Colon (tissue), 2 donors: ENCODE measurements around the gene TLR6.
"Not testable (repeated sequence)": the region's sequence is repeated elsewhere in the genome, so short reads cannot be mapped to it uniquely, and the experiment has no call there.

Source experiments
- FAIRE-seq: peaks from 2 replicates; lab custom pipeline; 2012; peaks lifted over from hg19 to GRCh38; lab: Jason Lieb, UNC
- donor health status: control.
- donor health status: control.

TLR6 gene

DNA sequence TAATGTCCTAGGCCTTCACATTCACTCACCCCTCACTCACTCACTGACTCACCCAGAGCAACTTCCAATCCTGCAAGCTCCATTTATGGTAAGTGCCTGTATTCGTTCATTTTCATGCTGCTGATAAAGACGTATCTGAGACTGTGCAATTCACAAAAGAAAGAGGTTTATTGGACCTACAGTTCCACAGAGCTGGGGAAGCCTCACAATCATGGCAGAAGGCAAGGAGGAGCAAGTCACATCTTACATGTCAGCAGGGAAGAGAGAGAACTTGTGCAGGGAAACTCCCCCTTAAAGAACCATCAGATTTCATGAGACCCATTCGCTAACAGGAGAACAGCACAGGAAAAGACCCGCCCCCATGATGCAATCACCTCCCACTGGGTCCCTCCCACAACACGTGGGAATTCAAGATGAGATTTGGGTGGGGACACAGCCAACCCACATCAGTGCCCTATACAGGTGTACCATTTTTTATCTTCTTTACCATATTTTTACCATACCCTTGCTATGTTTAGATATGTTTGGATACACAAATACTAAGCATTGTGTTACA is 33.8 kb downstream of the TLR6 start:
- no peak for FAIRE-seq

DNA sequence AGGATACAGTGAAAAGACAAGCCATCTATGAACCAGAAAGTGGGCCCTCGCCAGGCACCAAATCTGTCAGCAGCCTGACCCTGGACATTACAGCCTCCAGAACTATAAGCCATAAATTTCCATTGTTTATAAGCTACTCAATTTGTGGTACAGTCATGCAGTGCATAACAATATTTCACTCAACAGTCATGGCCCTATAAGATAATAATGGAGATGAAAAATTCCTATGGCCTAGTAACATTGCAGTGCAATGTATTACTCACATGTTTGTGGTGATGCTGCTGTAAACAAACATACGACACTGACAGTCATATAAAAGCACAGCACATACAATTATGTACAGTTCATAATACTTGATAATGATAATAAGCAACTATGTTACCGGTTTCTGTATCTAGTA is 34.9 kb downstream of the TLR6 start:
- no peak for FAIRE-seq

DNA sequence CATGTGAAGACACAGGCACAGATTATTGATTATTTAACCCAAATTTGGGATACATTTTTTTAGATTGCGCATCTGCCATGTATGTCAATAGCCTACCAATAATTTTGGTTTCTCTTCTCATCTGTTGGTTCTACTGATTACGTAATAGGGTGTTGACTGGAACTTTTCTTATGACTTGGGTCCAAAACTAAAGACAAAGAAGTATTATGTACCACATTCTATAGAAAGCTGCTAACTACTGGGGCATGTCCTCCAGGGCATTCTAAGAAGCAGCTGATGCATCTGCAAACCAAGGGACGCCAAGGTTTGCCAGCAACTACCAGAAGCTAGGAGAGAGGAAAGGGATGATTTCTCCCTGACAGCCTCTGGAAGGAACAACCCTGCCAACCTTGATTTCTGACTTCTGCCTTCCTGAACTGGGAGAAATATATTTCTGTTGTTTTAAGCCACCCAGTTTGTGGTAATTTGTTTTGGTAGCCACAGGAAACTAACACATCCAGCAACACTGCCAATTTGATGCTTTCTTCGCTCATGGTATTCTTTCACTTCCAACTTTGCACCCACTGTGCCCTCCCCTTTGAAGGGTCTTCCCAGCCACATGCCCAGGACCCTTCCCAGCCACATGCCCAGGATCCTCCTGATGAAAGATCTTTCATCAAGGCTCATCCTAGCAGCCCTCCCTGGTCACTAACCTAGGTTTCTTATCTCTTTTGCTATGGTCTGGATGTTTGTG is 36.1 kb downstream of the TLR6 start:
- no peak for FAIRE-seq

DNA sequence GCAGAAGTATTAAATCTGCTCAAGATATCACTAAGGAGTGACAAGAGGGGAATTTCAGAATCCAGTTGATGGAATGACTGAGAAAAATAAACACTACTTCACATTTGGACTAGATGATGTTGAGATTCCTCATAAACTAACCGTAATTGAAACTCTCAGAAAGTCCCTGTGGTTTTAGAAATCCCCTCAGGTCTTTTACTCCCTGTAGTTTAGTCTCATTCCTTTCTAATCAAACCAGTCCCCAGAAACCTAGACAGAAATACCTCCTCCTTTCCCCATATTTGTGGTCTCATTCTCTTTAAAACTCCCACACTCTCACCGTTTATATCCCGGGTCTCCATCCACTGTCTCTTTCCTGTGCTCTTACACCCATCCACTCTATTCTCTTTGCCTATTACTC is 37.0 kb downstream of the TLR6 start:
- FAIRE-seq: no peak

DNA sequence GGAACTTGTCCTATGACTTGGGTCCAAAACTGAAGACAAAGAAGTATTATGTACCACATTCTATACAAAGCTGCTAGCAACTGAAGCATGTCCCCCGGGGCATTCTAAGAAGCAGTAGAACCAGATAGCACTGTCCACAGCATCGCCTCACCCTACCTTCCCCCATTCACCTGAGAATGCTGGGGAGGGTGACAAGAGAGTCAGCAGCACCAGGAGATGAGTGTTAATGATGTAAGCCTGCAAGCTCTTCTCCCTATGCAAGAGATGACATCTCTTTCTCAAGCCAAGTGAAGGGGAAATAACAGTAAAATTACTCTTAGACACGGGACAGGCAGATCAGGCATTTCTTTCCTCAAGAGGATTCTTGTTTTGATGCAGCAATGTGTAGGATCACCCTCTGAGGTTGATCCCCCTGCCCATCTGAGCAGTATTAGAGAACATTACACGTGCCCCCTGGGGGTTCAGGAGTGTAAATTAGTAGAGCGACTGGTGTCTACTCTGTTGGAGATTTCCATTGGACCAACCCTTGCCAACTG is 38.1 kb downstream of the TLR6 start:
- no peak for FAIRE-seq

DNA sequence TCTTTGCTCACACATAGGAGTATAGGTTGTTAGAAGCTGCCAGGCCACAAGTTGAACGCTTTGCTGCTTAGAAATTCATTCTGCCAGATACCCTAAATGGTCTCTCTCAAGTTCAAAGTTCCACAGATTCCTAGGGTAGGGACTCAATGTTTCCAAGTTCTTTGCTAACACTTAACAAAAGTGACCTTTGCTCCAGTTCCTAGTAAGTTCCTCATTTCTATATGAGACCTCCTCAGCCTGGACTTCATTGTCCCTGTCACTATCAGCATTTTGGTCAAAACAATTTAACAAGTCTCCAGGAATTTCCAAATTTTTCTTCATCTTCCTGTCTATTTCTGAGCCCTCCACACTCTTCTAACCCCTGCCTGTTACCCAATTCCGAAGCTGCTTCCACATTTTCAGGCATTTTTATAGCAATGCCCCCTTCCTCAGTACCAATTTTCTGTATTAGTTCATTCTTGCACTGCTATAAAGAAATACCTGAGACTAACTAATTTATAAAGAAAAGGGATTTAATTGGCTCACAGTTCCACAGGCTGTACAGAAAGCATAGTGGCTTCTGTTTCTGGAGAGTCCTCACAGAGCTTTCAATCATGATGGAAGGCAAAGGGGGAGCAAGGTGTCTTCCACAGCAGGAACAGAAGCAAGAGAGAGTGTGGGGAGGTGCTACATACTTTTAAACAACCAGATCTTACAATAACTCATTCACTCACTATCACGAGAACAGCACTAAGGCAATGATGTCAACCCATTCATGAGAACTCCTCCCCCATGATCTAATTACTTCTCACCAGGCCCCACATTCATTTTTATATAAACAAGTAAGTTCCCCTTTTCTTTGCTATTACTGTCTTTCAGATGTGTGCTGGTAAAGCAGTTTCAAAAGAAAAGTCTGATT is 40.5 kb downstream of the TLR6 start:
- no peak for FAIRE-seq

DNA sequence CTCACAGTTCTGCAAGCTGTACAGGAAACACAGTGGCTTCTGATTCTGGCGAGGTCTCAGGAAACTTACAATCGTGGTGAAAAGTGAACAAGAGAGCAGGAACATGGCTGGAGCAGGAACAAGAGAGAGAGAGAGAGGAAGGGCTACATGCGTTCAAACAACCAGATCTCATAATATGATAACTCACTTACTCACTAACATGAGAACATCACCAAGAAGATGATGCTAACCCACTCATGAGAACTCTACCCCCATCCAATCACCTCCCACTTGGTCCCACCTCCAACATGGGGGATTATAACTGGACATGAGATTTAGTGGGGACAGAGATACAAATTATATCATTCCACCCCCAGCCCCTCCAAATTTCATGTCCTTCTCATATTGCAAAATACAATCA is 42.2 kb downstream of the TLR6 start:
- no peak for FAIRE-seq

DNA sequence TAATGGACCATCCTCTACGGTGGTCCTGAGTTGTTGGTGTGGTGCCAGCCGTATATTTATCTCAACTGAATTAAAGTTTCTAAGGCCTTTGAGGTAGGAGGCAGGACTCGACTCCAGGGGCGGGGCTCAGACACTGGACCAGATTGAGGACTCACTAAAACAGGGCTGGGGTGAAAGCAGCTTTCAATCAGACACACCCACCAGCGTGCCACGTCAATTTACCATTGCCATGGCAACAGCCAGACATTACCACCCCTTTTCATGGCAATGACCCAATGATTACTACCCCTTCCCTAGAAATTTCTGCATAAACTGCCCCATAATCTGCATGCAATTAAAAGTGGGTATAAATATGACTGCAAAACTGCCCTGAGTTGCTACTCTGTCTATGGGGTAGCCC is 45.3 kb downstream of the TLR6 start:
- no peak for FAIRE-seq

DNA sequence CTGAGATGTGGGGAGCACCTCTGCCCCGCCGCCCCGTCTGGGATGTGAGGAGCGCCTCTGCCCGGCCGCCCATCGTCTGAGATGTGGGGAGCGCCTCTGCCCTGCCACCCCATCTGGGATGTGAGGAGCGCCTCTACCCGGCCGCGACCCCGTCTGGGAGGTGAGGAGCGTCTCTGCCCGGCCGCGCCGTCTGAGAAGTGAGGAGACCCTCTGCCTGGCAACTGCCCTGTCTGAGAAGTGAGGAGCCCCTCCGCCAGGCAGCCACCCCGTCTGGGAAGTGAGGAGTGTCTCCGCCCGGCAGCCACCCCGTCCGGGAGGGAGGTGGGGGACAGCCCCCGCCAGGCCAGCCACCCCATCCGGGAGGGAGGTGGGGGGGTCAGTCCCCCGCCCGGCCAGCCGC is 49.2 kb downstream of the TLR6 start:
- not testable (repeated sequence) for FAIRE-seq

DNA sequence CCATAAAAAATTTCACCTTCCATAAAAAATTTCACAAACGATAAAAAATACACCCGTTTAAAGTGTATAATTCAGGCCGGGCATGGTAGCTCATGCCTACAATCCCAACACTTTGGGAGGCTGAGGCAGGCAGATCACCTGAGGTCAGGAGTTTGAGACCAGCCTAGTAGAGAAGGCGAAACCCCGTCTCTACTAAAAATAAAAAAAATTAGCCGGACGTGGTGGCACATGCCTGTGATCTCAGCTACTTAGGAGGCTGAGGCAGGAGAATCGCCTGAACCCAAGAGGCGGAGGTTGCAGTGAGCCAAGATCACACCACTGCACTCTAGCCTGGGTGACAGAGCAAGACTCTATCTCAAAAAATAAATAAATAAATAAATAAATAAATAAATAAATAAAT is 50.4 kb downstream of the TLR6 start:
- not testable (repeated sequence) for FAIRE-seq

DNA sequence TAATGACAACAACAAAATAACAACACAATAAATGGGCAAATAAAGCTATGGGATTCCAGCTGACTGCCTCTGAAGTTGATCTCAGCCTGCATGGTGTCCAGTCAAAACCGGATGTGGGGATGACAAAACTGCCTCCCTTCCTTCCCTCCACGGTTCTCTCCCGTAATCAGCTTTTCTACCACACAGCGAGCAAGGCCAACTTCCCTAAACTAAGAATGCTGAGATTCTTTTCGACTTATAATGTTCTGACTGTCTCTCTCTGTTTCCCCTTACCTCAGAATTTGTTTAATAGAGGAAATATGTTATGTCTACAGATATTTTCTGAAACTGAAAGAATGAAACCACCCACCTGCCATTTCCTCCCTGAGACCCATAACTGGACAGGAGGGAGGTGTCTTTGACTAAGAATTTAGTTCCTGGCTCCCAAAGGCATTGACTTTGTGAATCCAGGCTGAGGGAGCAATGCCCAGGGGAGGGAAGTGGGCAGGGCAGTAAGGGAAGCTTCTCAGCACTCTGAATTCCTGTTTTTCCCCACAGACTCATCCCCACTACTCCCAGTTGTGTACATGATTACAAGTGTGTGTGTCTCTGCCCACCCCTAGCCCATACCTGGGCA is 51.0 kb downstream of the TLR6 start:
- no peak for FAIRE-seq

DNA sequence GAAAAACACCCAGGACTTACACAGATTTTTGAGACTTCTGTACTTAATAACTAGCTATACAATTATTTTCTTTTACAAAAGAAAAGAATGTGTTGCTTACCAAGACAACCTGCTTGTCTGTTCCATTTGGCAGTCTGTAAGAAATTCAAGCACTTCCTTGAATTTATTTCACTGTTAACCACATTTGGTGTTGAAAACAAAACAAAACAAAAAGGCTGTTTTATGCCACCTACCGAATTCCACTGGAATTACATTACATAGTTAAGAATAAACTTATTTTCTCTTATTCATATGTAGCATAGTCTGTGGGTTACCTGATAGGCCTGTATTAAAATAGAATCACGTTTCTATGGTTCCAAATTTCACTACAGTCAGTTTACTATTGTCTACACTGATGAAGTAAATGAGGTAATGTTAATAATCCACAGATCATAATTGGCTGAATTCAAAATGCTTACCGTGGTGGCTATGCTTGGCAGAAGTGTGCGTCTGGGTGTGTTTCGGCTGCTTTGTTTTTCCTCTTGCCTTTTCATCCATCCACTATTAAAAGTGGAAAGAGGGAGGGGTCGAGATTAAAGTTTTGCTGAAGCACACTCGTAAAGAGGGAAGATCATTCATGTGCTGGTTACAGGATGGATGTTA is 51.8 kb downstream of the TLR6 start, which contains the start of gene TLR1:
Gene TLR1, minus strand, starts transcription at position 138 of the 642 bp plus-strand sequence. CDS start 5,960 bp downstream, outside the sequence.
- FAIRE-seq: peak; percentile 95

DNA sequence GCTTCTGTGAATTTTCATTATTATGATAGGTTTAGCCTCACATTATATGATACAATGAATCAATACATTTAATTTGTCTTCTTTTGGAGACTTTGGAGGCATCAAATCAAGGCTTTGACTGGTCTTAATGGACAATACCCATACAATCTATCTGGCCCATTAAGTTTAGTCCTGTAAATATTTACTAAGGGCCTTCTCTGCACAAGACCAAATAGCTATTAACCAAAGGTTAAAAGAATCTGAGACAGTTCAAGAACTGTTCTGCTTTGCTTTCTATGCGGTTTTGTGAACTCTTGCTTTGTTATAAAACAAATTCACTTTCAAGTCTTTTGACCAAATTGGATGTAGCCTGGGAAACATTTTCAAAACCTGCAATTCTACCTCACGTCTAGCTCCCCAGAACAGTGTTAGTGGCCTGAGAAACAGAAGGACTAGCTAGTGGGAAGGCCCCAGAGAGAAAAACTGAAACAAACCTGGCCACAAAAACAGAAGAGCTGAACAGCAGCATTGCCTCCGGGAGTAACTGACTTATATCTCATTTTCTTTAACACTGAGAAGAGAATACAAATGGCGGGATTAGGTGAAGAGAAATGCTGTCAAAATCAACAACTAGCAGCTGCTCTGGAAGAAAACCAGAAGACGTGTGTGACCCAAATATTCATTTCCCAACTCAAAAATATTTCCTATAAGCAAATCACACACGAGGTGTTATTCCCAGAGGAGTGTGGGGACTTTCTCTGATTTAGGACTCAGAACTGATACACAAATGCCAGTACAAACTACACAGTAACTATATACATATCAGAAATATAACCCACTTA is 52.6 kb downstream of the TLR6 start:
- no peak for FAIRE-seq

DNA sequence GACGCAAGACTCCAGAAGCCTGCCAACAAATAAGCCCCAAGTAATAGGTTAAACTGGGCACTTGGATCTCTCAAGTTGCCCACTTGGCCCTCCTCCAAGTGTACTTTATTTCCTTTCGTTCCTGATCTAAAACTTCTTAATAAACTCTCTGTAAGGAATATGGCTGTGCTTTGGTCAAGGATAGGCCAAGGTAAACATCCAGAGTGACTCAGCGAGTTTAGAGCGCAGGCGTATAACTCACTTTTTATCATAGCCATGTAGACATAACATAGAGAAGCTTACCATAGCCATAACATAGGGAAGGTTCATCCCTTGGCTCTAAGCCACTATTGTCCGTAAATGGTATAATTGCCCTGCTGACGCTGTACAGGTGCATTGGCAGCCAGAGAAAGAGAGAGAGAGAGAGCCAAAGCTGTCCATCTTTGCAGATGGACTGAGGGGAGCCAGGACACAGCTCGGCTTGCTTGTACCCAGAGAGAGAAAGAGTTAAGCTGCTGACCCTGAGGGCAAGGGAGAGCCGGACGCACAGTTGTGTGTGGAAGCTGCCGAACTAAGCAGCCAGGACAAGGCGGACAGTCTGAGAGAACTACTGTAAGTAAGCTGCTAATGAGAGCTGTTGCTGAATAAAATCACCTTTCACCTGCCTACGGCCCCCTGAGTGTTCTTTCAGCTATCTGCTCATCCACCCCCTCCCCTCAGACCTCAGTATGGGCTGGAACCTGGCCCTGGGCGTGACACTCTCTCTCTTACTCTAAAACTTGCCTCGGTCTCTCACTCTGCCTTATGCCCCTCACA is 53.9 kb downstream of the TLR6 start:
- no peak for FAIRE-seq

DNA sequence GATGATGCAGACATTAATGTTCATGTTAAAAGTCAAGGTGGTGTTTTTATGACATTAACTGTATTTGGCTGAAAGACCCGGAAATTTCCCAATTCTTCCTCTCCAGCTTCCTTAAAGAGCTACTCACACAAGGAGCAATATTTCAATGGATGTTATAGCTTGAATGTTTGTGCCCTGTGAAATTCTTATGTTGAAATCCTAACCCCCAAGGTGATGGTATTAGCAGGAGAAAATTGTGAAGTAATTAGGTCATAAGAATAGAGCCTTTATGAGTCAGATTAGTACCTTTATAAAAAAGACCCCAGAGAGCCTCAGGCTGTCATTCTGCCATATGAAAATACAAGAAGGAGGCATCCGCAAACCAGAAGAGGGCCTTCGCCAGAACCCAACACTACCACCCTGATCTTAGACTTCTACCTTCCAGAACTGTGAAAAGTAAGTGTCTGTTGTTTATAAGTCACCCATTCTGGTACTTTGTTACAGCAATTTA is 55.6 kb downstream of the TLR6 start:
- no peak for FAIRE-seq

DNA sequence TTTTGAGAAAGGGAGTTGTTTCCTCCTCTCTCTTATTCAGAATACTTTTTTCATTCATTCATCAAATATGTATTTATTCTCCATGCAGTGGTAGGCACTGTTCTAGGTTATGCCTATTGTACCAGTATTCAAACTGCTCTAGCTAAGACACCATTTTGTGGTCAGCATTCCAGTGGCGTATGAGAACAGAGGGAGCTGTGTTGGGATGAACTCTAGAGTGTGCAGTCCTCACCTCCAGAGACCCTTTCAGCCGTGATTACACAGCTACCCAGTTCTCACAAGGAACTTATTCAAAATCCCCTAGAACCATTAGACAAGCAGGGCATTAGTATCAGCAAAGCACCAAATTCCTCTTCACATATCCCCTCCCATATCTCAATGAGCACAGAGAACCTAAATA is 56.3 kb downstream of the TLR6 start:
- FAIRE-seq: no peak

DNA sequence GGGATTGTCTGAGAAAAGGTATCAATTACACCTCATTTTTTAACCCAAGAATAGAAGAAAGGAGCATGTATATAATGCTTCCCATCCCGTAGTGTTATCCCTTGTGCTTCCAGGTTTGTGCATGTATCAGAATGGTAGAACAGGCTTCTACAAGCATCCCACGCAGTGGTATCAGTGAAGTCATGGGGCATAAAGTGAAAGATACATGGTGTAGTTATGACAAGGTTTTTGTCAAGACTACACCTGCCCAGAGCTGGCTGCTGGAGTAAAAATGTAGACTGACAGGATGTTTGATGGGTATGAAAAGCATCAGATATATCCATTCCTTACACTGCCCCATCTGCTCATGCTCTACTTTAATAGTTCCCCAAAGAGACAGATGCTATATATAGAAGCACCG is 61.5 kb downstream of the TLR6 start:
- no peak for FAIRE-seq

DNA sequence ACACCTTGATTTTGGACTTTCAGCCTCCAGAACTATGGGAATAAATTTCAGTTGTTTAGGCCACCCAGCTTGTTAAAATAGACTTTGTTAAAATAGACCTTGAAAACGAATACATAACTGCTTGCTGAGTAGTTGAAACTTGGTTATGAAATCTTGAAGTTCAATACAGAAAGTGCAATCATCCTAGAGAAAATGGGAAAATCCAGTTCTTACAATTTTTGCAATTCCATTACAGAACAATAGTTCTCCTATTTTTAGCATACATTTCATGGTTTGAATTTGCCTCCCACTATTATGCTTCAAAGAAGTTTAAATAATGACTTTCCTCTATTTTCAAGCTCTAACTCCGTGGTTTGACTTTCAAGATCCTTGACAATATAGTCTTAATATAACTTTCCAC is 62.6 kb downstream of the TLR6 start:
- no peak for FAIRE-seq

DNA sequence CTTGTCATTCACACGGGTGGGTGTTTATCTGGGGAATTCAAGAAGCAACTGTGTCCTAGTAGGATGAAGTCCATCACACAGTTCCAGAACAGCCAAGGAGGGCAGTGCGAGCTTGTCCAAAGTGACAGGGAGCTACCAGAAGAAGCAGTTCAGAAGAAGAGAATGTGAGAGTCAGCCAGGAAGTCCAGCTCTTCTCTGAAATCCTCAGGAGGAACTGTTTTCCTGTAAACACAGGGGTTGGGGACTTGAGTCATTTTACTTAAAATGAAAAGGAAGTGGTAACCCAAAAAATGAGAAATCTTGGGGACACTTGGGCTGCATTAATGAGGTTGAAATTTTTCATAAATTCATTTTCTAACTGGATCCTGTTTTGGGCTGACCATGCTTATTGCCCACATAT is 65.6 kb downstream of the TLR6 start:
- no peak for FAIRE-seq

DNA sequence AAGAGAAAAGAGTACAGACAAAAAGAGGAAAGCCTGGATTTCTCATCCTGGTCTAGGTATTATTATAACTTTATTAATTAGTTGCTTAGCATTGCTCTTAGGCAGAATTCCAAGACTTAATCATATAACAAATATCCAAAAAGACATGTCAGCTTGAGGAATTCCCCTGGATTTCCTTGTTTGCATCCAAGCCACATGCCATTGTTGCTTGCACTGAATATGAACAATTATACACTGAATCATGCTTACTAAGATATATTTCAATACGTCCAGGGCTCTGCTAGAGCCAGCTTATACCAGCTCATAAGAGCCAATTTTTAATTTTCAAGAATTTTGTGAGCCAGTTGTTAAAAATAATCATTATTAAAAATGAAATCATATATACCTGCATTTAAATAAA is 68.3 kb downstream of the TLR6 start:
- FAIRE-seq: no peak
